GM23248 (cell line): ENCODE data around the gene EPN3.

ENCODE experiments used
- EZH2 ChIP-seq: fragments of 200-600 bp; sonication (generic); IDR thresholded peaks from 2 replicates; pipeline ENCODE4 v1.6.1; 2018; ENCODE audit warnings: antibody characterized with exemption, mild to moderate bottlenecking; ENCODE audit not compliant: insufficient read depth, poor library complexity, severe bottlenecking
- EZH2phosphoT487 ChIP-seq: fragments of 200-600 bp; sonication (generic); IDR thresholded peaks from 2 replicates; pipeline ENCODE4 v1.6.1; 2018; ENCODE audit warnings: antibody characterized with exemption, moderate library complexity, mild to moderate bottlenecking, low read depth; ENCODE audit not compliant: insufficient read depth

- TF ChIP-seq EZH2phosphoT487 (no peak), EZH2 (no peak)
Measured at GRCh38 chr17:50487213-50488096, 45.1 kb upstream of the EPN3 start.
